SW480 (cell line): ENCODE data around the gene OR1N1.
A peak's percentile ranks its signal among the peaks of the same experiment; 100 is the strongest.
"Not testable (repeated sequence)": the region's sequence is repeated elsewhere in the genome, so short reads cannot be mapped to it uniquely, and the experiment has no call there.

Experiments
- DNase-seq: peaks from one replicate; pipeline ENCODE4 v3.0.0-alpha.2; 2016; ENCODE audit warnings: low spot score

The OR1N1 gene, protein sequence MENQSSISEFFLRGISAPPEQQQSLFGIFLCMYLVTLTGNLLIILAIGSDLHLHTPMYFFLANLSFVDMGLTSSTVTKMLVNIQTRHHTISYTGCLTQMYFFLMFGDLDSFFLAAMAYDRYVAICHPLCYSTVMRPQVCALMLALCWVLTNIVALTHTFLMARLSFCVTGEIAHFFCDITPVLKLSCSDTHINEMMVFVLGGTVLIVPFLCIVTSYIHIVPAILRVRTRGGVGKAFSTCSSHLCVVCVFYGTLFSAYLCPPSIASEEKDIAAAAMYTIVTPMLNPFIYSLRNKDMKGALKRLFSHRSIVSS

DNA sequence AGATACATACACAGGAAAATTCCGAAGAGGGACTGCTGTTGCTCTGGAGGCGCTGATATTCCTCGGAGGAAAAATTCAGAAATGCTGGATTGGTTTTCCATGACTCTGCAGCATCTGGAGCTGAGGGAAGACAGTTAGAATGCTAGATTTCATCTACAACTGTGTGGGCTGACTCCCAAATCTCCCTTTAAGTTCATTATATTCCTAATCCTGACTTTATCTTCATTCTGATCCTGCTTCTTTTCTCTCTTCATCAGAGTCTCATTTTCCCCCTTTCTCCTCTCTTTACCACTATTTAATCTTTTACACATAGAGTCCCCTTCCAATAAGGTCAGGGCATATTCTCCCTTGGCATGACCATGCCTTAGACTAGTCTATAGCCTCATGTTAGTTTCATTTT, at the start of gene OR1N1:
Gene OR1N1 (minus strand): TSS at position 101 of the 400 bp plus-strand sequence. CDS start 0 bp downstream, at position 101.
- no peak for DNase-seq

- DNase-seq: no peak
Observed at GRCh38 chr9:122572456-122572855, 45.4 kb upstream of the OR1N1 start.

DNA sequence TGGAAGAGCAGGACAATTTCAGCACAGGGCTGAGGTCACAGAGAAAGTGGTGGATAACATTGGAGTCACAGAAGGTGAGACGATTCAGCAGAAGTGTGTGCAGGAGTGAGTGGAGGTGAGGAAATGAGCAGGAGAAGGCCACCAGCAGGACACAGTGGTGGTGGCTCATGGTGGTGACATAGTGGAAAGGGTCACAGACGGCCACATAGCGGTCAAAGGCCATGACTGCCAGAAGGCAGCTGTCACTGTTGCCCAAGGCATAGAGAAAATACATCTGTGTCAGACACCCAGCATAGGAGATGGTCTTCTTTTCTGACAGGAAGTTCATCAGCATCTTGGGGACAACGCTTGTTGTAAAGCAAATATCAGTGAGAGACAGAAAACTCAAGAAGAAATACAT, 40.8 kb upstream of the OR1N1 start:
- DNase-seq: no peak

- DNase-seq: no peak
Observed at GRCh38 chr9:122562134-122562760, 35.2 kb upstream of the OR1N1 start.

- DNase-seq: no peak
Observed at GRCh38 chr9:122561446-122561845, 34.4 kb upstream of the OR1N1 start.

DNA sequence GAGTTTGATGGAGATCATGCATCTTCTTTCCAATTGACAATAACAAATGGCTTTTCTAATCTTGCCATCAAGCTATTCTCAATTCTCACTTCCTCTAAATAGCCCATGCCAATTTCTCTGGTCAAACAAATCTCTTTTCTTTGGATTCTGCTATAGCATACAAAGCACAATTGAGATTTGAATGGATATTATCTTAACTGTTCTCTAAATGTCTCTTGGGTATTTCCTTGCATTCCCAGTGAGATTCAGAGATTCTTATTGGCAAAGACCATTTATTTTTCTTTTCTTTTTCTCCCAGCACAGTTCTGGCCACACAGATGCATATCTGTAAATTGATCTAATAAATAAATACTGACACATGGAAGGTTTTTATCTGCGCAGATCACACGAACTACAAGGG, 25.7 kb upstream of the OR1N1 start, which contains the start of gene OR1N2:
Gene OR1N2 (plus strand): TSS at position 301 of the 400 bp plus-strand sequence. CDS start 100 bp downstream, outside the sequence.
- no peak for DNase-seq

- DNase-seq: no peak
Observed at GRCh38 chr9:122551371-122551770, 24.3 kb upstream of the OR1N1 start.

DNA sequence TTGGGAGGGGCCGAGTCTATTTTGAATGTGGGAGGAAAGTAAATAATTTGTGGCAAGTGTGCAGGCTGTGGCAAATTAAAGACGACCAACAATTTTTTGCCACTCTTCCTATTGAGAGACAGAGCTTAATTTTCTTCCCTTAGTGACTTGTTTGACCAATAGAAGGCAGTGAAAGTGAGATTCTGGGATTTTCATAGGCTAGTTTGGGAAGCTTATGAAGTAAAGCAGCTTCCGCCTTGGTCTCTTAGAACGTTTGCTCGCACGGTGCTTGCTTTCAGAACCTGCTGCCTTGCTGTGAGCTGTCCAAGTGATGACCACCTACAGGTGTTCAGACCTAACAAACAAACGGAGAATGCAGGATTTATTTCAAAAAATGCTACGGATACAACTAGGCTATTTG, 19.1 kb upstream of the OR1N1 start:
- DNase-seq: no peak

GRCh38 chr9:122538757-122539156, 11.7 kb upstream of the OR1N1 start:
- DNase-seq: no peak

- not testable (repeated sequence) for DNase-seq
Observed at GRCh38 chr9:122537066-122537465, 10.0 kb upstream of the OR1N1 start.

DNA sequence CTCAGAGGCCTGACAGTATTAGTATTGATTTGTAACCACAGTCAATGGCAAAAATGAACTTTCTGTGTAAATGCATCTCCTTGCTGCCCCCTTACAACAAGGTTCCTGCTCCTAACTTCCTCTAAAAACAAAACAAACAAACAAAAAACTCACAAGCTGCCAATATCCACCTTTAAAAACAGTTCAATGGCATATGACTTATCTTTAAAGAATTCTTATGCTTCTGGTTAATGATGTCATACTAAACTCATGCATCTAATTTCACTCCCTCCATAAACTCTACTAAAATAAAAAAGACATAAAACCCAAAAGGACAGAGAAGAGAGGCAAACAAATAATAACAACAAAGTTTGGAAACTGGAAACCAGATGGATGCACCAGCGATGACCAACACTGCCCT, 9.0 kb upstream of the OR1N1 start:
- DNase-seq: no peak

DNA sequence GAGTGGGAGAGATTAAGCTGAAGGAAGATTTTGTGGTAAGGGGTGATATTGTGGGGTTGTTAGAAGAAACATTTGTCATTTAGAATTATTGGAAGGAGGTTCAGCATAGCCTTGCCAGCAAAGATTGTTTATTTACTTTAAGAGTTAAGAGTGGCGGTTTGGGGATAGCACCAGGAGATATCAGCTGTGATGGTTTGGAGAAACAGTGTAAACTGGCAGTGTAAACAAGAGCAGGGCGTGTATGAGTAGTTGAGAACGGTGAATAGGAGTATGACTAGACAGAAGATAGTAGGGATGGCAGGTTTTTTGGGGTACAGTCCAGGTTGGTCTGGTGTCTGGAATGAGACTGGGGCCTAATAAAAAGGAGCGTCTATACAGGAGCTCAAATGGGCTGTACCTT, 4.1 kb upstream of the OR1N1 start:
- not testable (repeated sequence) for DNase-seq

GRCh38 chr9:122526602-122527001, 491 bp downstream of the OR1N1 start:
- DNase-seq: no peak

DNA sequence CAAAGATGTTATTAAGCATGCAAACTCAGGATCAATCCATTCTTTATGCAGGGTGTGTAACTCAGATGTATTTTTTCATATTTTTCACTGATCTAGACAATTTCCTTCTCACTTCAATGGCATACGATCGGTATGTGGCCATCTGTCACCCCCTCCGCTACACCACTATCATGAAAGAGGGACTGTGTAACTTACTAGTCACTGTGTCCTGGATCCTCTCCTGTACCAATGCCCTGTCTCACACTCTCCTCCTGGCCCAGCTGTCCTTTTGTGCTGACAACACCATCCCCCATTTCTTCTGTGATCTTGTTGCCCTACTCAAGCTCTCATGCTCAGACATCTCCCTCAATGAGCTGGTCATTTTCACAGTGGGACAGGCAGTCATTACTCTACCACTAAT, 7.7 kb downstream of the OR1N1 start:
- DNase-seq: no peak

- DNase-seq: no peak
Observed at GRCh38 chr9:122518841-122519240, 8.3 kb downstream of the OR1N1 start, which contains the start of gene OR1J4. OR1J4 (plus strand) TSS chr9:122519141; CDS start chr9:122519141, 0 bp downstream.

GRCh38 chr9:122518226-122518625, 8.9 kb downstream of the OR1N1 start:
- no peak for DNase-seq

DNA sequence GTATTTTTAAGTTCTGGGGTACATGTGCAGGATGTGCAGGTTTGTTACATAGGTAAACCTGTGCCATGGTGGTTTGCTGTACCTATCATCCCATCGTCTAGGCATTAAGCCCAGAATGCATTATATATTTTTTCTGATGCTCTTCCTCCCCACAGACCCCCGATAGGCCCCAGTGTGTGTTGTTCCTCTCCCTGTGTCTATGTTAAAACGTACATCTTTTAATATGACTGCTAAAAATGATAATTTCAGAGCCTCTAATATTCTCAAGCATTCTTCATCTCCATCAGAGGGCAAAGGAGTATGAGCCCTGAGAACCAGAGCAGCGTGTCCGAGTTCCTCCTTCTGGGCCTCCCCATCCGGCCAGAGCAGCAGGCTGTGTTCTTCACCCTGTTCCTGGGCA, 16.6 kb downstream of the OR1N1 start, which contains the start of gene OR1J2:
Gene OR1J2 (plus strand): TSS at position 301 of the 400 bp plus-strand sequence. CDS start 0 bp downstream, at position 301.
- DNase-seq: no peak

DNA sequence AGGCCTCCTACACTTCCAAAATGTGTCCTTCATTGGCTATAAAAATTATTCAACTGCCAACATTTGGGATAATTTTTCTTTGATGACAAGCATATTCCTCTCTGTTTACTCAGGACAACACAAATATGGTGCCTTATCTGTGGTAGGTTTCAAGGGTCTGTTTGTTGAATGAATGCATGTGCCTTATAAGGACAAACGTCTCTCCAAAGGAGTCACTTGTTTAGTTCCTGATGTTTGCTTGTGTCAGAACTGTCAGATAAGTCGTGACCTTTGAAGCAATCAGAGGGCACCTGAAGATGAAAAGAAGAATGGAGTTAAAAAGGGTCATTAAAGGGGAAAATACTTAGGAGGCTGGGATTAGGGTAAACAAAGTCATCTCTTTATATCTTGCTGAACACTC, 20.1 kb downstream of the OR1N1 start:
- no peak for DNase-seq

GRCh38 chr9:122498883-122499288, 28.2 kb downstream of the OR1N1 start:
- DNase-seq: peak; percentile 38

DNA sequence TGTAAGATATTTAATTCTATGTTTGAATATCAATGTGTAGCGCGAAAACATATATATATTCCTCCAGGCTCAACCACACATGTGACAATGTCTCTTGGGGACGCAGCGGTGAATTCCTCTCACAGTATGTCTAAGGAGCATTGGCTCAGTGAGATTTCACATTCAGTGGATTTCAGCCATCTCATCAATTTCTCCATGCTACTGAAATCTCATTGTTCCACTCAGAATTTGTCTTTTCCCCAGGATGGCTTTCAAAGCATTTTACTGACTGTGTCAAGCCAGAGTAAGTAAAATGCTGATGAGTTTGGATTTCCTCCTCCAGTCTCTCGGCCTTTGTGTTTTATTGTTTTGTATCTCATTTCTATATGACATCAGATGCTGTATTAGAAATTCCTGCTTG, 48.0 kb downstream of the OR1N1 start:
- no peak for DNase-seq

DNA sequence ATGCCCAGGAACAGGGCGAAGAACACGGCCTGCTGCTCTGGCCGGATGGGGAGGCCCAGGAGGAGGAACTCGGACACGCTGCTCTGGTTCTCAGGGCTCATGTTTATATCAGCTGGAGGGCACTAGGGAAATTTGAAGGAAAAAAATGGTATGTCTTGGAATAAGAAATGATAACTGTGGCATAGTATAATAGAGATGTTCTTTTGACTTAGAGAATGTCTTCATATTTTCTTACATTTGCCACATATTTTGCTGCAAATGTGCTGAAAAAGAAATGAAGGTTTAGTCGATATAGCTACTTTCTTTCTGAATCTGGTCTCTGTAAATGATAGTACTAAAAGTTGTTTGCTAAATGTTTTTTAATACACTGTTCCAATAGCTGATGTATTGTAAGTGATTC, 49.3 kb downstream of the OR1N1 start, which contains the start of gene OR1J1:
Gene OR1J1 (minus strand): TSS at position 101 of the 400 bp plus-strand sequence. CDS start 0 bp downstream, at position 101.
- no peak for DNase-seq

GRCh38 chr9:122477346-122477745, 49.7 kb downstream of the OR1N1 start:
- peak; percentile 6 for DNase-seq
